Caco-2 (cell line): Measurements from ENCODE around the gene CDK11A. TPM values are rescaled to one million over a fixed set of nuclear protein-coding genes. Genes with fewer than 3 reads are reported as not detected.
"Not testable (repeated sequence)": the region's sequence is repeated elsewhere in the genome, so short reads cannot be mapped to it uniquely, and the experiment has no call there.

Source experiments
- BruUV-seq: library from RNA; stranded (reverse); fragments of 400-500 nt; replicated peaks from 2 replicates; lab custom pipeline; 2021; lab: Mats Ljungman, UMichigan
- CTCF ChIA-PET: fragments of 300-600 bp; sonication (Branson Sonifier 250); formaldehyde crosslinking; loops from one replicate; lab custom pipeline; 2022; ENCODE audit warnings: antibody characterized with exemption; lab: Charles Lee
- POLR2A ChIA-PET: fragments of 300-600 bp; sonication (Branson Sonifier 250); formaldehyde crosslinking; loops from one replicate; lab custom pipeline; 2022; ENCODE audit warnings: antibody characterized with exemption; lab: Charles Lee
- DNase-seq, 2 experiments: peaks; one replicate each; pipeline versions ENCODE4 v3.0.0 to v3.0.0-alpha.2; 2020 to 2022
- H3K27me3 ChIP-seq: replicated peaks from 2 replicates; pipeline ENCODE4 v1.6.0; 2011; ENCODE audit warnings: low read length; ENCODE audit not compliant: control insufficient read depth, insufficient read depth
- H3K36me3 ChIP-seq: 2 replicates; pipeline ENCODE4 v1.5.1; 2011; ENCODE audit warnings: low read length; ENCODE audit not compliant: control insufficient read depth, insufficient read depth
- H3K4me1 ChIP-seq: fragments of 250-450 bp; sonication (Bioruptor Pico); 2 replicates; pipeline ENCODE4 v1.5.1; 2020; ENCODE audit warnings: mild to moderate bottlenecking
- H3K4me3 ChIP-seq: 2 replicates; pipeline ENCODE4 v1.5.1; 2011; ENCODE audit warnings: low read depth, mild to moderate bottlenecking, control low read depth, low read length
- H3K9me3 ChIP-seq: fragments of 250-450 bp; sonication (Bioruptor Pico); 2 replicates; pipeline ENCODE4 v1.5.1; 2020; ENCODE audit warnings: mild to moderate bottlenecking, moderate library complexity
- H3K27ac Mint-ChIP-seq: one replicate; pipeline ENCODE4 v1.8.0; 2022; ENCODE audit warnings: mixed read lengths; ENCODE audit not compliant: unreplicated experiment
- H3K27me3 Mint-ChIP-seq: one replicate; pipeline ENCODE4 v1.8.0; 2022; ENCODE audit warnings: mixed read lengths; ENCODE audit not compliant: insufficient read depth, unreplicated experiment
- H3K36me3 Mint-ChIP-seq: one replicate; pipeline ENCODE4 v1.8.0; 2022; ENCODE audit warnings: mild to moderate bottlenecking, mixed read lengths; ENCODE audit not compliant: insufficient read depth, unreplicated experiment
- H3K4me1 Mint-ChIP-seq: one replicate; pipeline ENCODE4 v1.8.0; 2022; ENCODE audit warnings: low read depth, mixed read lengths; ENCODE audit not compliant: unreplicated experiment
- H3K4me3 Mint-ChIP-seq: one replicate; pipeline ENCODE4 v1.8.0; 2022; ENCODE audit warnings: mild to moderate bottlenecking, moderate library complexity, mixed read lengths; ENCODE audit not compliant: unreplicated experiment
- H3K9me3 Mint-ChIP-seq: one replicate; pipeline ENCODE4 v1.8.0; 2022; ENCODE audit warnings: mixed read lengths; ENCODE audit not compliant: unreplicated experiment
- intact Hi-C: fragments of 100-400 bp; cut with micrococcal nuclease; formaldehyde crosslinking; loops from one replicate; pipeline ENCODE4 v1.10.0; 2022; ENCODE audit not compliant: unreplicated experiment
- total RNA-seq: library from RNA; stranded (reverse); gene quantifications from 2 replicates; pipeline ENCODE4 v1.2.3, GENCODE V29; 2022
- TF ChIP-seq, protein P1 (sequence below), 2 experiments: fragments of 200-600 bp in 1 of 2; IDR thresholded peaks; 1 replicate in 1 of 2; 2 replicates in 1 of 2; pipeline versions ENCODE4 v1.5.1 to v1.8.0; 2011 to 2022; ENCODE audit warnings: antibody characterized with exemption in 1 of 2, control low read depth in 1 of 2, inconsistent platforms in 1 of 2, low read depth in 1 of 2, low read length in 1 of 2, mild to moderate bottlenecking in 1 of 2, moderate library complexity in 1 of 2; ENCODE audit not compliant: insufficient read depth in 1 of 2, severe bottlenecking in 1 of 2, unreplicated experiment in 1 of 2

Gene CDK11A
- total RNA-seq, 1 experiment from 2014 or later = 53.7 TPM

DNA sequence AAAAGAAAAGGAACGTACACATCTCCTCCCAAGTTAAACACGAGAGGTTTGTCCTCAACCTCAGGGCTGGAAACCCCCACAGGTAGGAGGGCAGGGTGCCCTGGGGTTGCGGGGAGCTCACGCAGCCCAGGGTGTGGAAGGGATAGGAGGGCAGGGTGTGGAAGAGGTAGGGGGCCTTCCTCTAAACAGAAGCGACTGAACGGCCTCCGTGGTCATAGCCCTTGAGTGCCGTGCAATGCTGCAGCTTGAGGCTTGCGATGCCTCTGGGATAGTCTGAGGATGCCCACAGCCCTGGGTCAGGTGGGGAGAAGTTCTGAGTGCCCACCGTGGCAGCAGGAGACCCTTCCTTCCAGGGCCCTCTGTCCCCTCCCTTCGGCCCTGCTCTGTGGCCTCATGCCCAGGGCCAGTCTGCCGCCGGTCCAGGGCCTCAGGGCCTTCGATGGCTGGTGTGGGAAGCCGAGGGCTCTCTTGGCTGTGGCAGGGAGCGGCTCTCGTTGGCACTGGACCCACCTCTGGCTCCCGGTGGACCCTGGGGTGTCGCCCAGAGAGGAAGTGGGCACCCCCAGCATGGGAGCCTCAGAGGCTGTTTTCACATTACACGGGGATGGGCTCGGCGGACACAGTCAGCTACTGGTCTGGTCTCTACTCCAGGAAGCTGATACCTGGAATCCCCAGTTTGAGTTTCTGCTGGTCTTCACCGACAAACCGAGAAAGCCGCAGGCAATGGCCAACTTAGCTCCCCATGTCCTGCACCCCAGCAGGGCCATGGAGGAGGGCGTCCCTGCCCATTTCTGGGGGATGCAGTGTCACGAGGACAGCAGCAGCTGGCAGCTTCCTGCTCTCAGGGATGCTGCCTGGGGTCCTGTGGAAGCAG lies 59.0 kb downstream of the CDK11A start:
- POLR2A ChIA-PET = no interaction called here
- no peaks in the 10 kb centered on the region for H3K27me3 ChIP-seq
- TF ChIP-seq, protein P1, sequence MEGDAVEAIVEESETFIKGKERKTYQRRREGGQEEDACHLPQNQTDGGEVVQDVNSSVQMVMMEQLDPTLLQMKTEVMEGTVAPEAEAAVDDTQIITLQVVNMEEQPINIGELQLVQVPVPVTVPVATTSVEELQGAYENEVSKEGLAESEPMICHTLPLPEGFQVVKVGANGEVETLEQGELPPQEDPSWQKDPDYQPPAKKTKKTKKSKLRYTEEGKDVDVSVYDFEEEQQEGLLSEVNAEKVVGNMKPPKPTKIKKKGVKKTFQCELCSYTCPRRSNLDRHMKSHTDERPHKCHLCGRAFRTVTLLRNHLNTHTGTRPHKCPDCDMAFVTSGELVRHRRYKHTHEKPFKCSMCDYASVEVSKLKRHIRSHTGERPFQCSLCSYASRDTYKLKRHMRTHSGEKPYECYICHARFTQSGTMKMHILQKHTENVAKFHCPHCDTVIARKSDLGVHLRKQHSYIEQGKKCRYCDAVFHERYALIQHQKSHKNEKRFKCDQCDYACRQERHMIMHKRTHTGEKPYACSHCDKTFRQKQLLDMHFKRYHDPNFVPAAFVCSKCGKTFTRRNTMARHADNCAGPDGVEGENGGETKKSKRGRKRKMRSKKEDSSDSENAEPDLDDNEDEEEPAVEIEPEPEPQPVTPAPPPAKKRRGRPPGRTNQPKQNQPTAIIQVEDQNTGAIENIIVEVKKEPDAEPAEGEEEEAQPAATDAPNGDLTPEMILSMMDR (IDR thresholded peaks at IDR 0.05; ENCODE audit: insufficient read depth in 1 of 2, low read depth in 1 of 2, low read length in 1 of 2, severe bottlenecking in 1 of 2, unreplicated experiment in 1 of 2) = no peak
- Mint-ChIP-seq H3K4me1 (no peaks in the 10 kb centered on the region), H3K9me3 (no peaks in the 10 kb centered on the region), H3K4me3 (no peak overlapping the region), H3K27ac (no peak overlapping the region), H3K36me3 (peaks cover 4% of the 10 kb centered on the region), H3K27me3 (no peaks in the 10 kb centered on the region)
- no peaks in the 10 kb centered on the region for H3K9me3 ChIP-seq
- CTCF ChIA-PET = no interaction called here
- peaks cover 1% of the 10 kb centered on the region; the same call in 1 of the 2 replicates for H3K36me3 ChIP-seq
- H3K4me3 ChIP-seq = no peak overlapping the region
- H3K4me1 ChIP-seq = no peaks in the 10 kb centered on the region
- no TSS peak for BruUV-seq
- intact Hi-C loops = loop anchor here (5.0 kb wide), 1 partner anchor 62 kb away; no protein-coding TSS in a partner anchor
- no peak for DNase-seq

DNA sequence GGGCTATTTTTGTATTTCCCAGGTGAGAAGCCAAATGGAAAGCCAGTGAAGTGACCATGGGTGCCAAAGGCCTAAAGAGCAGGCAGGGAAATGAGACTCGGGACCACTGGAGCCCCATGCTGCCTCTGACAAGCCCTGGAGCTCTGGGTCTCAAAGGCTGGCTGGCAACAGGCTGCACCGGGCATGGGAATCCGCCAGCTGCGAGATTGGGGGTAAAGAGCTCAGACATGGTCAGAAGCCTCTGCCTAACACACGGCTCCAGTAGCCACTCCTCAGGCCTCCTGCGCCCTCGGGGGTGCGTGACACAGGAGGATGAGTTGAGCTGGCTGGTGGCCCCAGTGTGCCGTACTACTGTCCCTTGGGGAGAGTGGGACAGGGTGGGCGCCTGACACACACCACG lies 59.8 kb downstream of the CDK11A start:
- H3K4me3 Mint-ChIP-seq, CTCF ChIA-PET, H3K4me1 ChIP-seq, intact Hi-C loops, POLR2A ChIA-PET, H3K27me3 ChIP-seq, H3K36me3 ChIP-seq, BruUV-seq, H3K9me3 Mint-ChIP-seq, H3K27me3 Mint-ChIP-seq, H3K4me1 Mint-ChIP-seq, H3K9me3 ChIP-seq, DNase-seq, H3K4me3 ChIP-seq, H3K36me3 Mint-ChIP-seq, H3K27ac Mint-ChIP-seq: not testable (repeated sequence)

DNA sequence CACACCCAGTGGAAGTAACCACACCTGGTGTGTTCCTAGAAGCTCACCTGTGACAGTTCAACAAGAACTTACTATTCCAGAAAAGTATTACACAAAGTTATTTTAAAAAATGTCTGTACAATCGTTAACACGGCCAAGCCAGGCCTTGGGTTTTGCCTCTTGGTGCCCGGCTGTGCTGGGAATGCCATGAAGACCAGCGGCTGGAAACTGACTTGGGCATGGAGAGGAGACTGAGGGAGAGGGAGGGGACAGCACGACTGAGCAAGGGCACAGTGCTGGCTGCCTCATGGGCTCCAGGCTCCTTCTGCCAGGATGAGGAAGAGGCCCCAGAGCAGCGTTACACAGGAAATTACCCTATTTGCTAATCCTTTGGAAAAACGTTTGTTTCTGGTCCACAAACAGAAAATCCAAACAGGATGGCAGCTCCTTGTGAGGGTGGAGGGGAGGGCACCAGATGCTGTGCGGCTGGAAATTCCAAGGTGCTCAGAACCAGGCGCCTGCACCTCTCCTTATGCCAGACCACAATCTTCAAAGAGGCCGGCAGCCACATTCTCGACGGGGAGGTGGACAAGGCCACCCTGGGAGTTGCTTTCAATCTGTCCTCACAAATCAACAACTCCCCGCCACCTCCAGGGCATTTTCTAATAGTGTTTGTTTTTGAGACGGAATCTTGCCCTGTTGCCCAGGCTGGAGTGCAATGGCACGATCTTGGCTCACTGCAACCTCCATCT lies 61.2 kb downstream of the CDK11A start:
- H3K9me3 ChIP-seq, H3K27me3 ChIP-seq, H3K4me1 Mint-ChIP-seq, BruUV-seq, H3K27ac Mint-ChIP-seq, POLR2A ChIA-PET, DNase-seq, H3K4me3 ChIP-seq, CTCF ChIA-PET, H3K27me3 Mint-ChIP-seq, intact Hi-C loops, H3K9me3 Mint-ChIP-seq, H3K4me3 Mint-ChIP-seq, H3K4me1 ChIP-seq, H3K36me3 ChIP-seq: not testable (repeated sequence)
- H3K36me3 Mint-ChIP-seq = peaks cover 13% of the 10 kb centered on the region

DNA sequence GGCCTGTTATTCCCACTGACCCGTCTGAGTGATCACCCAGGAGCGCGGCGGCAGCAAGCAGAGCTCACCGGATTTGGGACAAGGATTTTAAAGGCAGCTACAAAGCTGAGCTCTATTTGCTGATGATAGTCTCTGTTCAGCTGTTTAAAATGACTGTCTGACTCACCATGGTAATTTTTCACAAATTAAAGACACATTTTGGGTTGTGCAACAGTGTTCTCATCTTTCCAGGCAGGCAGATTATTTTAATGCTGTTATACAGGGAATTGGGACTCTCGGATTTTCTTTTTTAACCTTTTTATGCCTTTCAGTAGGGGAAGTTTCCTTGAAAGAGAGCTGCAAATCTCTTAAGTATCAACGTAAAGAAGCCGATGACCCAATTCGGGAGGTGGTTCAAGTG lies 61.8 kb downstream of the CDK11A start:
- intact Hi-C loops, H3K9me3 ChIP-seq, H3K27ac Mint-ChIP-seq, BruUV-seq, H3K4me1 Mint-ChIP-seq, H3K36me3 ChIP-seq, H3K4me3 Mint-ChIP-seq, CTCF ChIA-PET, POLR2A ChIA-PET, H3K4me3 ChIP-seq, H3K27me3 Mint-ChIP-seq, DNase-seq, H3K9me3 Mint-ChIP-seq, H3K4me1 ChIP-seq, H3K27me3 ChIP-seq: not testable (repeated sequence)
- H3K36me3 Mint-ChIP-seq = peaks cover 11% of the 10 kb centered on the region

DNA sequence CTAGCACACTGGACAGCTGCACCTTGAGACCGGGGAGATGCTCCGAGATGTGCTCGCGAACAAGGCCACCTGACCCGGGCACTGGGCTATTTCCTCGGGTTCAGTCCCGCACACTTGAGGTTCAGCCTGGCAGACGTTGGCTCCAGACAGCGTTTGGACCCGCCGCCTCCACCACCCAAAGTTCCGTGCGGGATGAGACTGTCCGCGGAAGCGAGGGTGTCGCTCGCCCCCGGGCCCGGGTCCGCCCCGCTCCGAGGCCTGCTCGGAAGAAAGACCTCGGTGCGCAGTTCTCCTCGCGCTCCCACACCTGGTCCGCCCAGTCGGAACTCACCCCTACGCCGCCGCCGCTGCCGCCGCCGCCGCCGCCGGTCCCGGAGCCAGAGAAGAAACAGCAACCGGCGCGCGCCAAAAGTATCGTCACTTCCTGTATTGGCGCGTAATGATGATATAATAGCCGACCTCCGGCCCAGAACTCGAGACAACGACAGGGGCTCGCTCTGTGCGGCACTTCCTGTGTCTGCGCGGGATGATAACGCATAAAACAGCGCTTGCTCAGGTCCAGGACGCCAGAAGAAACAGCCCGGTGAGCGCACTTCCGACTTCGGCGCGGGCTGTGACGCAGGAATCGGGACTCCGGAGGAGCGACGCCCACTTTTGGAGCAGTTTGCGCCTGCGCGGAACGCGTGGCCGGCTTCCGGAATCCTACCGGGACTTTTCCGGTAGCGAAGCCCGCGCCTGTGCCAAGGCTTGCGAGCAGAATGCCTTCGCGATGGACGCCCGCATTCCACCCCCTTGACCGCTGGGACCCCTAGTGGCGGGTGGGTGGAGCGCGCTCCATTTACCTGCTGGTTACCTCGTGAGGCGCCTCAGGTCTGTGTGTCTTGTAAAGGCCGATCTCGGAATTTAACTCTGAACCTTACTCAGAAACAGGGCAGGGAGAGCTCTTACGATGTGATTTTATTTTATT lies 65.3 kb downstream of the CDK11A start, which contains the start of gene CDK11B:
CDK11B (minus strand) TSS at position 422 of the 967 bp plus-strand sequence. CDS start 1,519 bp downstream, outside the sequence.
- Mint-ChIP-seq H3K27ac (peak within 1 kb of the TSS; percentile 84), H3K4me3 (peak within 1 kb of the TSS; percentile 79), H3K36me3 (peaks cover 22% of the 10 kb centered on the region)
- H3K4me1 ChIP-seq, H3K27me3 Mint-ChIP-seq, H3K9me3 ChIP-seq, intact Hi-C loops, H3K4me1 Mint-ChIP-seq, H3K27me3 ChIP-seq, CTCF ChIA-PET, BruUV-seq, H3K36me3 ChIP-seq, POLR2A ChIA-PET, H3K9me3 Mint-ChIP-seq: not testable (repeated sequence)
- peak; percentile 95 to 98 for DNase-seq
- H3K4me3 ChIP-seq = peak within 1 kb of the TSS; percentile 37
